SK-N-SH (cell line): ENCODE data around the gene NOL4L.

Experiments
- CTCF ChIP-seq: fragments of 200-600 bp; sonication (generic); IDR thresholded peaks from 2 replicates; pipeline ENCODE4 v1.6.1; 2017; ENCODE audit warnings: antibody characterized with exemption, mild to moderate bottlenecking, moderate library complexity
- GABPA ChIP-seq: IDR thresholded peaks from 2 replicates; pipeline ENCODE4 v1.4.0; 2012; ENCODE audit warnings: low read depth, mild to moderate bottlenecking
- SMC3 ChIP-seq: IDR thresholded peaks from 2 replicates; pipeline ENCODE4 v1.6.1; 2012; ENCODE audit warnings: low read depth, low read length, improper control_type of control experiment
- USF2 ChIP-seq: fragments of 150-350 bp; IDR thresholded peaks from 2 replicates; pipeline ENCODE4 v1.6.1; 2017; ENCODE audit warnings: antibody characterized with exemption, low read length, low read depth, borderline replicate concordance

GRCh38 chr20:32625996-32626395, 40.9 kb upstream of the NOL4L start:
- TF ChIP-seq USF2 (no peak), CTCF (no peak), SMC3 (no peak), GABPA (no peak)
